SU-DHL-6 (cell line): ENCODE measurements around the gene CD180.

Source experiments
- EZH2phosphoT487 ChIP-seq: fragments of 200-600 bp; sonication (generic), shearing (Covaris generic); conservative IDR thresholded peaks from 2 replicates; pipeline ENCODE4 v1.6.1; 2018; ENCODE audit warnings: mild to moderate bottlenecking, antibody characterized with exemption, low read length, moderate library complexity, mixed read lengths
- TF ChIP-seq, protein P1 (sequence below): fragments of 200-600 bp; sonication (generic); IDR thresholded peaks from one replicate; pipeline ENCODE4 v1.5.1; 2017; ENCODE audit warnings: antibody characterized with exemption, mild to moderate bottlenecking, low read length, moderate library complexity; ENCODE audit not compliant: insufficient read depth, poor library complexity, severe bottlenecking

DNA sequence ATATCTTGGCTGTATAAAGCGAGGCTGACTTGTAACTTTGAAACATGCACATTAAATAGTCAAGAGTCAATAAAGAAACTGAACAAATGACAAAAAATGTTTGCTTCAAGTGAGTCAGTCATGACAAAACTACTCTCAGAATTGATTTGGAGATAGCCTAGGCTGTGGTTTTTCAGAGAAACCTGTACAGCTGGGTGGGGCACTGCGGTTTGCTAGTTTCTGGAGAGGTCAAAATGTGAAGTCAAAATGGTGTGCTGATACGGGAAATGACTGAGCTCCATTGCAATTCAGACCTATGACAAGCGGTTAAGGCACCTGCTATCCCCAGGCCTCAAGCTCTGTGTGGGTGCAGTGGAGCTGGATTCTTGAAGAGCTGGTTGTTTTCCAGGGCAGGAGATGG, 10.3 kb upstream of the CD180 start:
- TF ChIP-seq, protein P1, sequence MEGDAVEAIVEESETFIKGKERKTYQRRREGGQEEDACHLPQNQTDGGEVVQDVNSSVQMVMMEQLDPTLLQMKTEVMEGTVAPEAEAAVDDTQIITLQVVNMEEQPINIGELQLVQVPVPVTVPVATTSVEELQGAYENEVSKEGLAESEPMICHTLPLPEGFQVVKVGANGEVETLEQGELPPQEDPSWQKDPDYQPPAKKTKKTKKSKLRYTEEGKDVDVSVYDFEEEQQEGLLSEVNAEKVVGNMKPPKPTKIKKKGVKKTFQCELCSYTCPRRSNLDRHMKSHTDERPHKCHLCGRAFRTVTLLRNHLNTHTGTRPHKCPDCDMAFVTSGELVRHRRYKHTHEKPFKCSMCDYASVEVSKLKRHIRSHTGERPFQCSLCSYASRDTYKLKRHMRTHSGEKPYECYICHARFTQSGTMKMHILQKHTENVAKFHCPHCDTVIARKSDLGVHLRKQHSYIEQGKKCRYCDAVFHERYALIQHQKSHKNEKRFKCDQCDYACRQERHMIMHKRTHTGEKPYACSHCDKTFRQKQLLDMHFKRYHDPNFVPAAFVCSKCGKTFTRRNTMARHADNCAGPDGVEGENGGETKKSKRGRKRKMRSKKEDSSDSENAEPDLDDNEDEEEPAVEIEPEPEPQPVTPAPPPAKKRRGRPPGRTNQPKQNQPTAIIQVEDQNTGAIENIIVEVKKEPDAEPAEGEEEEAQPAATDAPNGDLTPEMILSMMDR: no peak
- TF ChIP-seq EZH2phosphoT487: no peak
